Osteoblast (primary cell): Measurements from ENCODE around the gene SNCAIP. TPM values are rescaled to one million over a fixed set of nuclear protein-coding genes. Genes with fewer than 3 reads are reported as not detected.

ENCODE experiments used
- DNase-seq: peaks from one replicate; pipeline ENCODE4 v3.0.0; 2011; ENCODE audit warnings: low spot score, mixed read lengths; ENCODE audit not compliant: insufficient read length; ENCODE audit errors: missing footprints
- H2AFZ ChIP-seq: 2 replicates; pipeline ENCODE4 v1.6.0; 2011; ENCODE audit warnings: mild to moderate bottlenecking, low read length
- H3K27ac ChIP-seq: 2 replicates; pipeline ENCODE4 v1.5.1; 2011; ENCODE audit warnings: mild to moderate bottlenecking, low read depth, low read length, moderate library complexity
- H3K27me3 ChIP-seq: 2 replicates; pipeline ENCODE4 v1.6.0; 2012; ENCODE audit warnings: mild to moderate bottlenecking, control low read depth, inconsistent platforms, low read length, moderate library complexity; ENCODE audit not compliant: insufficient read depth
- H3K36me3 ChIP-seq: 2 replicates; pipeline ENCODE4 v1.5.1; 2011; ENCODE audit warnings: mild to moderate bottlenecking, low read length, control low read depth, moderate library complexity; ENCODE audit not compliant: insufficient read depth
- H3K4me1 ChIP-seq: 2 replicates; pipeline ENCODE4 v1.5.1; 2011; ENCODE audit warnings: mild to moderate bottlenecking, low read length, control low read depth, moderate library complexity; ENCODE audit not compliant: insufficient read depth
- H3K4me2 ChIP-seq: 2 replicates; pipeline ENCODE4 v1.6.0; 2011; ENCODE audit warnings: mild to moderate bottlenecking, low read length; ENCODE audit not compliant: insufficient read depth
- H3K4me3 ChIP-seq: fragments of 200-600 bp; sonication (generic); 3 replicates; pipeline ENCODE4 v1.5.1; 2012; ENCODE audit warnings: mild to moderate bottlenecking, low read length, inconsistent platforms; ENCODE audit not compliant: insufficient read depth
- H3K79me2 ChIP-seq: 2 replicates; pipeline ENCODE4 v1.6.0; 2012; ENCODE audit warnings: mild to moderate bottlenecking, low read length, control low read depth, inconsistent platforms; ENCODE audit not compliant: insufficient read depth
- H3K9me3 ChIP-seq: 2 replicates; pipeline ENCODE4 v1.5.1; 2011; ENCODE audit warnings: low read depth, low read length, control low read depth
- H4K20me1 ChIP-seq: 2 replicates; pipeline ENCODE4 v1.6.0; 2012; ENCODE audit warnings: mild to moderate bottlenecking, low read length, control low read depth; ENCODE audit not compliant: insufficient read depth
- CTCF ChIP-seq: IDR thresholded peaks from 2 replicates; pipeline ENCODE4 v1.5.1; 2011; ENCODE audit warnings: mild to moderate bottlenecking, low read depth, low read length, moderate library complexity; ENCODE audit errors: extremely low read depth
- total RNA-seq: library from RNA; depleted of rRNA; stranded (reverse); fragments of >200 nt; gene quantifications from 2 replicates; pipeline ENCODE4 v1.2.3, GENCODE V29; 2012

Gene SNCAIP
- total RNA-seq, 1 donor: 6.2 TPM

GRCh38 chr5:122330881-122331280 lies 18.8 kb downstream of the SNCAIP start:
- Histone ChIP-seq H3K79me2 (no peaks in the 10 kb centered on the region), H4K20me1 (no peaks in the 10 kb centered on the region), H3K36me3 (no peaks in the 10 kb centered on the region), H3K27ac (no peak overlapping the region), H3K4me3 (no peak overlapping the region), H2AFZ (no peak overlapping the region), H3K27me3 (no peaks in the 10 kb centered on the region), H3K9me3 (no peaks in the 10 kb centered on the region), H3K4me1 (no peaks in the 10 kb centered on the region), H3K4me2 (no peak overlapping the region)
- TF ChIP-seq CTCF: no peak
- no peak for DNase-seq

- H4K20me1 ChIP-seq: no peaks in the 10 kb centered on the region
- no peaks in the 10 kb centered on the region for H3K27me3 ChIP-seq
- DNase-seq: no peak
- no peak overlapping the region for H3K4me2 ChIP-seq
- no peaks in the 10 kb centered on the region for H3K79me2 ChIP-seq
- H3K4me3 ChIP-seq: no peak overlapping the region
- H3K4me1 ChIP-seq: no peaks in the 10 kb centered on the region
- no peaks in the 10 kb centered on the region for H3K36me3 ChIP-seq
- H2AFZ ChIP-seq: no peak overlapping the region
- no peak overlapping the region for H3K27ac ChIP-seq
- TF ChIP-seq CTCF: no peak
- no peaks in the 10 kb centered on the region for H3K9me3 ChIP-seq
Observed at GRCh38 chr5:122332599-122333555, 20.8 kb downstream of the SNCAIP start.

- Histone ChIP-seq H2AFZ (no peak overlapping the region), H3K36me3 (no peaks in the 10 kb centered on the region), H3K4me2 (no peak overlapping the region), H3K4me3 (no peak overlapping the region), H3K4me1 (no peaks in the 10 kb centered on the region), H3K79me2 (no peaks in the 10 kb centered on the region), H3K27me3 (no peaks in the 10 kb centered on the region), H3K9me3 (no peaks in the 10 kb centered on the region), H4K20me1 (no peaks in the 10 kb centered on the region), H3K27ac (no peak overlapping the region)
- DNase-seq: no peak
- no peak for TF ChIP-seq CTCF
Observed at GRCh38 chr5:122333564-122333963, 21.5 kb downstream of the SNCAIP start.

- Histone ChIP-seq H3K27me3 (no peaks in the 10 kb centered on the region), H3K27ac (no peak overlapping the region), H3K9me3 (no peaks in the 10 kb centered on the region), H3K4me2 (no peak overlapping the region), H3K79me2 (no peaks in the 10 kb centered on the region), H2AFZ (no peak overlapping the region), H3K4me1 (peaks cover 13% of the 10 kb centered on the region), H3K4me3 (no peak overlapping the region), H4K20me1 (no peaks in the 10 kb centered on the region), H3K36me3 (no peaks in the 10 kb centered on the region)
- DNase-seq: no peak
- no peak for TF ChIP-seq CTCF
Observed at GRCh38 chr5:122339591-122339990, 27.6 kb downstream of the SNCAIP start.
